ENCODE data around the gene SERPINA10.

DNA sequence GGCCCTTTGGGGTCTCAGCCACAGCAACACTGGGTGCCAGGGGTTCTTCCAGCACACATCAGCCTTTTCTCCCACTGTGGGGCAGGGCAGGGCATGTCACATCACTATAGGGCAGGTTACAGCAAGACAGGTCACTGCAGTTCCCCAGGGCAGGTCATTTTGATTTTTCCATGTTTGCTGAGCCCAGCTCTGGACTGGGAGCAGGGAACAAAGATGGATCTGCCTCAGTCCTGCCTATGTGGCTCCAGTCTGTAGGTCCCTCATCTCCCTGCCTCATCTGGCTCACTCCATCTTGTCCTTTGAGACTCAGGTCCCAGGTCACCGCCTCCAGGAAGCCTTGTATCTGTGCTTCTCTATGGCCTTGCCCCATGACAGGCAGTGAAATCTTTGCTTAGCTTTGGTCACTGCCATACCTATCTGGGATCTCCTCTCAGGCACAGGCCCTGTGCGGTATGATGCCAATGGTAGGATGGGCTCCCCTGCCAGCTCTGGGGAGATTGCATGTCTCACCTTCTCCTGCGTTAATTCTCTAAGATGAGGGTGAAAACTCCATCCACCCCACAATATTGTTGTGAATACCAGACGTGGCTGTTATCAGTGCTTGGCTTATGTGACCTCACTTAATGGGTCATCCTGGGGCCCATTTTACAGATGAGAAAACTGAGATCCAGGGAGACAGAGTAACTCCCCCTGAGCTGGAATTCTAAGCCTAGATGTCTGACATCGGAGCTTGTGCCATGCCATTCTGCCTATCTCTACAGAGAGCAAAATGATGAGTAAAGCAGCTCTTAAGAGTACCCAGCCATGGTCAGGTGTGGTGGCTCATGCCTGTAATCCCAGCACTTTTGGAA lies 28.6 kb upstream of the SERPINA10 start:
- TF ChIP-seq, protein P1, sequence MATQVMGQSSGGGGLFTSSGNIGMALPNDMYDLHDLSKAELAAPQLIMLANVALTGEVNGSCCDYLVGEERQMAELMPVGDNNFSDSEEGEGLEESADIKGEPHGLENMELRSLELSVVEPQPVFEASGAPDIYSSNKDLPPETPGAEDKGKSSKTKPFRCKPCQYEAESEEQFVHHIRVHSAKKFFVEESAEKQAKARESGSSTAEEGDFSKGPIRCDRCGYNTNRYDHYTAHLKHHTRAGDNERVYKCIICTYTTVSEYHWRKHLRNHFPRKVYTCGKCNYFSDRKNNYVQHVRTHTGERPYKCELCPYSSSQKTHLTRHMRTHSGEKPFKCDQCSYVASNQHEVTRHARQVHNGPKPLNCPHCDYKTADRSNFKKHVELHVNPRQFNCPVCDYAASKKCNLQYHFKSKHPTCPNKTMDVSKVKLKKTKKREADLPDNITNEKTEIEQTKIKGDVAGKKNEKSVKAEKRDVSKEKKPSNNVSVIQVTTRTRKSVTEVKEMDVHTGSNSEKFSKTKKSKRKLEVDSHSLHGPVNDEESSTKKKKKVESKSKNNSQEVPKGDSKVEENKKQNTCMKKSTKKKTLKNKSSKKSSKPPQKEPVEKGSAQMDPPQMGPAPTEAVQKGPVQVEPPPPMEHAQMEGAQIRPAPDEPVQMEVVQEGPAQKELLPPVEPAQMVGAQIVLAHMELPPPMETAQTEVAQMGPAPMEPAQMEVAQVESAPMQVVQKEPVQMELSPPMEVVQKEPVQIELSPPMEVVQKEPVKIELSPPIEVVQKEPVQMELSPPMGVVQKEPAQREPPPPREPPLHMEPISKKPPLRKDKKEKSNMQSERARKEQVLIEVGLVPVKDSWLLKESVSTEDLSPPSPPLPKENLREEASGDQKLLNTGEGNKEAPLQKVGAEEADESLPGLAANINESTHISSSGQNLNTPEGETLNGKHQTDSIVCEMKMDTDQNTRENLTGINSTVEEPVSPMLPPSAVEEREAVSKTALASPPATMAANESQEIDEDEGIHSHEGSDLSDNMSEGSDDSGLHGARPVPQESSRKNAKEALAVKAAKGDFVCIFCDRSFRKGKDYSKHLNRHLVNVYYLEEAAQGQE (IDR thresholded peaks at IDR 0.05; ENCODE audit: unreplicated experiment) = no peak
- TF ChIP-seq EZH2phosphoT487 (IDR thresholded peaks at IDR 0.05; ENCODE audit: unreplicated experiment) (no peak), POLR2AphosphoS5 (IDR thresholded peaks at IDR 0.05; ENCODE audit: low read depth) (no peak), EZH2 (IDR thresholded peaks at IDR 0.05; ENCODE audit: low read depth, unreplicated experiment) (no peak), ZNF331 (CRISPR knock-in tag; IDR thresholded peaks at IDR 0.05; ENCODE audit: low read depth) (no peak), CREB1 (CRISPR knock-in tag; IDR thresholded peaks at IDR 0.05; ENCODE audit: low read depth) (no peak), JUNB (IDR thresholded peaks at IDR 0.05; ENCODE audit: unreplicated experiment) (no peak), ZNF114 (CRISPR knock-in tag; IDR thresholded peaks at IDR 0.05) (no peak), NANOG (IDR thresholded peaks at IDR 0.05; ENCODE audit: borderline replicate concordance) (no peak), STAT1 (IDR thresholded peaks at IDR 0.05; ENCODE audit: unreplicated experiment) (no peak)
- TF ChIP-seq, protein P2, sequence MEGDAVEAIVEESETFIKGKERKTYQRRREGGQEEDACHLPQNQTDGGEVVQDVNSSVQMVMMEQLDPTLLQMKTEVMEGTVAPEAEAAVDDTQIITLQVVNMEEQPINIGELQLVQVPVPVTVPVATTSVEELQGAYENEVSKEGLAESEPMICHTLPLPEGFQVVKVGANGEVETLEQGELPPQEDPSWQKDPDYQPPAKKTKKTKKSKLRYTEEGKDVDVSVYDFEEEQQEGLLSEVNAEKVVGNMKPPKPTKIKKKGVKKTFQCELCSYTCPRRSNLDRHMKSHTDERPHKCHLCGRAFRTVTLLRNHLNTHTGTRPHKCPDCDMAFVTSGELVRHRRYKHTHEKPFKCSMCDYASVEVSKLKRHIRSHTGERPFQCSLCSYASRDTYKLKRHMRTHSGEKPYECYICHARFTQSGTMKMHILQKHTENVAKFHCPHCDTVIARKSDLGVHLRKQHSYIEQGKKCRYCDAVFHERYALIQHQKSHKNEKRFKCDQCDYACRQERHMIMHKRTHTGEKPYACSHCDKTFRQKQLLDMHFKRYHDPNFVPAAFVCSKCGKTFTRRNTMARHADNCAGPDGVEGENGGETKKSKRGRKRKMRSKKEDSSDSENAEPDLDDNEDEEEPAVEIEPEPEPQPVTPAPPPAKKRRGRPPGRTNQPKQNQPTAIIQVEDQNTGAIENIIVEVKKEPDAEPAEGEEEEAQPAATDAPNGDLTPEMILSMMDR (conservative IDR thresholded peaks at IDR 0.05; ENCODE audit: low read depth in 2 of 2) = no peak
- TF ChIP-seq, protein P3, sequence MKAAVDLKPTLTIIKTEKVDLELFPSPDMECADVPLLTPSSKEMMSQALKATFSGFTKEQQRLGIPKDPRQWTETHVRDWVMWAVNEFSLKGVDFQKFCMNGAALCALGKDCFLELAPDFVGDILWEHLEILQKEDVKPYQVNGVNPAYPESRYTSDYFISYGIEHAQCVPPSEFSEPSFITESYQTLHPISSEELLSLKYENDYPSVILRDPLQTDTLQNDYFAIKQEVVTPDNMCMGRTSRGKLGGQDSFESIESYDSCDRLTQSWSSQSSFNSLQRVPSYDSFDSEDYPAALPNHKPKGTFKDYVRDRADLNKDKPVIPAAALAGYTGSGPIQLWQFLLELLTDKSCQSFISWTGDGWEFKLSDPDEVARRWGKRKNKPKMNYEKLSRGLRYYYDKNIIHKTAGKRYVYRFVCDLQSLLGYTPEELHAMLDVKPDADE (IDR thresholded peaks at IDR 0.05) = no peak

Measured in GM23338 (cell line).